Measurements from ENCODE around the gene TLCD4.
A peak's percentile ranks its signal among the peaks of the same experiment; 100 is the strongest.
"Not testable (repeated sequence)": the region's sequence is repeated elsewhere in the genome, so short reads cannot be mapped to it uniquely, and the experiment has no call there.

Gene TLCD4

GRCh38 chr1:95117207-95118066, at the start of gene TLCD4:
TLCD4 (plus strand) TSS chr1:95117355; CDS start chr1:95143902, 26,547 bp downstream.
- peak; percentile 29 for DNase-seq

GRCh38 chr1:95067568-95067967, 49.6 kb upstream of the TLCD4 start:
- no peak for DNase-seq

GRCh38 chr1:95068956-95069709, 48.0 kb upstream of the TLCD4 start:
- no peak for DNase-seq

- no peak for DNase-seq
Observed at GRCh38 chr1:95069710-95070093, 47.5 kb upstream of the TLCD4 start.

- no peak for DNase-seq
Observed at GRCh38 chr1:95071539-95071938, 45.6 kb upstream of the TLCD4 start.

GRCh38 chr1:95072117-95072516, 45.0 kb upstream of the TLCD4 start:
- no peak for DNase-seq

GRCh38 chr1:95072532-95073419, 44.4 kb upstream of the TLCD4 start, which contains the start of gene ALG14:
ALG14 (minus strand) TSS chr1:95072951; CDS start chr1:95072898, 53 bp downstream.
- DNase-seq, result peak; percentile 92

GRCh38 chr1:95073446-95073845, 43.7 kb upstream of the TLCD4 start:
- no peak for DNase-seq

GRCh38 chr1:95076034-95076433, 41.1 kb upstream of the TLCD4 start:
- no peak for DNase-seq

GRCh38 chr1:95080446-95080845, 36.7 kb upstream of the TLCD4 start:
- no peak for DNase-seq

GRCh38 chr1:95080879-95081278, 36.3 kb upstream of the TLCD4 start:
- no peak for DNase-seq

- peak; percentile 9 for DNase-seq
Observed at GRCh38 chr1:95084317-95085176, 32.6 kb upstream of the TLCD4 start.

- no peak for DNase-seq
Observed at GRCh38 chr1:95085376-95085775, 31.8 kb upstream of the TLCD4 start.

- DNase-seq, result no peak
Observed at GRCh38 chr1:95086949-95087533, 30.1 kb upstream of the TLCD4 start.

- DNase-seq, result no peak
Observed at GRCh38 chr1:95088303-95088702, 28.9 kb upstream of the TLCD4 start.

GRCh38 chr1:95089650-95090287, 27.4 kb upstream of the TLCD4 start:
- DNase-seq, result no peak

- not testable (repeated sequence) for DNase-seq
Observed at GRCh38 chr1:95091290-95091689, 25.9 kb upstream of the TLCD4 start.

- DNase-seq, result not testable (repeated sequence)
Observed at GRCh38 chr1:95092891-95093290, 24.3 kb upstream of the TLCD4 start.

GRCh38 chr1:95093296-95093695, 23.9 kb upstream of the TLCD4 start:
- DNase-seq, result no peak

- DNase-seq, result no peak
Observed at GRCh38 chr1:95094923-95095322, 22.2 kb upstream of the TLCD4 start.

- no peak for DNase-seq
Observed at GRCh38 chr1:95095833-95096217, 21.3 kb upstream of the TLCD4 start.
